Gastrocnemius medialis (tissue), 4 donors: ENCODE measurements around the gene ITPR1. TPM values are rescaled to one million over a fixed set of nuclear protein-coding genes. Genes with fewer than 3 reads are reported as not detected.

ENCODE experiments used
- ATAC-seq, 2 donors: fragments of 150-250 bp; one replicate each; pipeline ENCODE4 v1.9.1; 2016
- DNase-seq, 2 donors: peaks; one replicate each; pipeline ENCODE4 v3.0.0-alpha.2; 2019
- H3K27ac ChIP-seq, 4 donors: fragments of 200-600 bp; sonication (generic); 1 replicate in 1 of 4; 2 replicates in 3 of 4; pipeline ENCODE4 v1.5.1; 2016 to 2018; ENCODE audit warnings: mild to moderate bottlenecking in 2 of 4, moderate library complexity in 1 of 4
- H3K27me3 ChIP-seq, 3 donors: fragments of 200-600 bp; sonication (generic) in 2 of 3; 1 replicate in 1 of 3; 2 replicates in 2 of 3; pipeline versions ENCODE4 v1.5.1 to v1.6.0; 2016 to 2019; ENCODE audit warnings: mild to moderate bottlenecking in 1 of 3, moderate library complexity in 1 of 3
- H3K36me3 ChIP-seq, 2 donors: fragments of 200-600 bp; sonication (generic) in 1 of 2; one replicate each; pipeline ENCODE4 v1.5.1; 2017 to 2018
- H3K4me1 ChIP-seq, 2 donors: fragments of 200-600 bp; sonication (generic) in 1 of 2; one replicate each; pipeline ENCODE4 v1.5.1; 2016 to 2017; ENCODE audit warnings: mild to moderate bottlenecking in 2 of 2
- H3K4me3 ChIP-seq, 4 donors: fragments of 200-600 bp; sonication (generic) in 3 of 4; 1 replicate in 1 of 4; 2 replicates in 3 of 4; pipeline ENCODE4 v1.5.1; 2016 to 2019; ENCODE audit warnings: mild to moderate bottlenecking in 2 of 4
- H3K9me3 ChIP-seq, 3 donors: fragments of 200-600 bp; sonication (generic) in 2 of 3; 1 replicate in 1 of 3; 2 replicates in 2 of 3; pipeline ENCODE4 v1.5.1; 2016 to 2019
- POLR2A ChIP-seq, 2 donors: fragments of 450-650 bp; IDR thresholded peaks; one replicate each; pipeline ENCODE4 v1.6.1; 2017; ENCODE audit warnings: antibody characterized with exemption in 2 of 2, mild to moderate bottlenecking in 2 of 2, moderate library complexity in 2 of 2
- in situ Hi-C, 4 donors: fragments of 200-750 bp; cut with MboI; loops; one replicate each; pipeline versions ENCODE4 v1.15.0 to v1.8.0; 2017; ENCODE audit warnings: low sequenced_read_pairs in 4 of 4
- intact Hi-C: fragments of 100-400 bp; cut with DNase I; formaldehyde crosslinking; loops from one replicate; pipeline ENCODE4 v1.15.1; 2023; ENCODE audit warnings: low total_unique reads
- total RNA-seq, 4 donors: library from RNA; depleted of rRNA; stranded (reverse); fragments of >200 nt; gene quantifications; one replicate each; pipeline versions ENCODE4 v1.1.0 to v1.2.3, GENCODE V29; 2016
- TF ChIP-seq, protein P1 (sequence below), 5 experiments: fragments of 450-650 bp in 3 of 5; fragments of 200-600 bp in 2 of 5; sonication (generic) in 2 of 5; IDR thresholded peaks in 4 of 5; conservative IDR thresholded peaks in 1 of 5; 1 replicate in 4 of 5; 2 replicates in 1 of 5; pipeline ENCODE4 v1.5.1; 2016 to 2019; ENCODE audit warnings: antibody characterized with exemption in 5 of 5, mild to moderate bottlenecking in 3 of 5, moderate library complexity in 3 of 5

Gene ITPR1
- total RNA-seq, 4 donors from 2014 or later, result 5.5 to 21.7 (median 11.3) TPM

DNA sequence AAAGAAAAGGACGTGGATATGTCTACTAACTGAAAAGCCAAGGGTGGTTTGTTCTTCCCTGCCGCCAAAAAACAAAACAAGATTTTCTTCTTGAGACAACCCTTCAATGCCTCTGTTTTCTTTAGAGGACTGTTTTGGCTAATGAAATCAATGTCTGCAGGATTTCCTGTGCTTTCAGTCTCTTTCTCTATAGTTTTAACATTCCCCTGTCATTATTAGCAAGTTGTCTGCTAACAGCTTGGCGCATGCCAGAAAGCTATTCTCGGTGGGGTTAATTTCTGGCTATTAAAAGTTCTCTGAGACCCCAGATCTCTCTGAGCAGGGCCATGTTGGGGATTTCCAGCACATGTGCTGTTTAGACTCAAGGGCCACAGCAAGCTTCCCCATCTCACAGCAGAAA, 56.7 kb downstream of the ITPR1 start:
- no peaks in the 10 kb centered on the region for H3K4me1 ChIP-seq
- H3K27ac ChIP-seq, result no peak overlapping the region
- no peak overlapping the region for H3K4me3 ChIP-seq
- H3K27me3 ChIP-seq, result no peaks in the 10 kb centered on the region
- intact Hi-C loops, result no loop called here
- TF ChIP-seq, protein P1, sequence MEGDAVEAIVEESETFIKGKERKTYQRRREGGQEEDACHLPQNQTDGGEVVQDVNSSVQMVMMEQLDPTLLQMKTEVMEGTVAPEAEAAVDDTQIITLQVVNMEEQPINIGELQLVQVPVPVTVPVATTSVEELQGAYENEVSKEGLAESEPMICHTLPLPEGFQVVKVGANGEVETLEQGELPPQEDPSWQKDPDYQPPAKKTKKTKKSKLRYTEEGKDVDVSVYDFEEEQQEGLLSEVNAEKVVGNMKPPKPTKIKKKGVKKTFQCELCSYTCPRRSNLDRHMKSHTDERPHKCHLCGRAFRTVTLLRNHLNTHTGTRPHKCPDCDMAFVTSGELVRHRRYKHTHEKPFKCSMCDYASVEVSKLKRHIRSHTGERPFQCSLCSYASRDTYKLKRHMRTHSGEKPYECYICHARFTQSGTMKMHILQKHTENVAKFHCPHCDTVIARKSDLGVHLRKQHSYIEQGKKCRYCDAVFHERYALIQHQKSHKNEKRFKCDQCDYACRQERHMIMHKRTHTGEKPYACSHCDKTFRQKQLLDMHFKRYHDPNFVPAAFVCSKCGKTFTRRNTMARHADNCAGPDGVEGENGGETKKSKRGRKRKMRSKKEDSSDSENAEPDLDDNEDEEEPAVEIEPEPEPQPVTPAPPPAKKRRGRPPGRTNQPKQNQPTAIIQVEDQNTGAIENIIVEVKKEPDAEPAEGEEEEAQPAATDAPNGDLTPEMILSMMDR (IDR thresholded peaks at IDR 0.05 in 4 of 5, conservative IDR thresholded peaks at IDR 0.05 in 1 of 5), result no peak
- no peaks in the 10 kb centered on the region for H3K9me3 ChIP-seq
- in situ Hi-C loops, result no loop called here
- DNase-seq (no peak), ATAC-seq (no peak)
- H3K36me3 ChIP-seq, result no peaks in the 10 kb centered on the region

DNA sequence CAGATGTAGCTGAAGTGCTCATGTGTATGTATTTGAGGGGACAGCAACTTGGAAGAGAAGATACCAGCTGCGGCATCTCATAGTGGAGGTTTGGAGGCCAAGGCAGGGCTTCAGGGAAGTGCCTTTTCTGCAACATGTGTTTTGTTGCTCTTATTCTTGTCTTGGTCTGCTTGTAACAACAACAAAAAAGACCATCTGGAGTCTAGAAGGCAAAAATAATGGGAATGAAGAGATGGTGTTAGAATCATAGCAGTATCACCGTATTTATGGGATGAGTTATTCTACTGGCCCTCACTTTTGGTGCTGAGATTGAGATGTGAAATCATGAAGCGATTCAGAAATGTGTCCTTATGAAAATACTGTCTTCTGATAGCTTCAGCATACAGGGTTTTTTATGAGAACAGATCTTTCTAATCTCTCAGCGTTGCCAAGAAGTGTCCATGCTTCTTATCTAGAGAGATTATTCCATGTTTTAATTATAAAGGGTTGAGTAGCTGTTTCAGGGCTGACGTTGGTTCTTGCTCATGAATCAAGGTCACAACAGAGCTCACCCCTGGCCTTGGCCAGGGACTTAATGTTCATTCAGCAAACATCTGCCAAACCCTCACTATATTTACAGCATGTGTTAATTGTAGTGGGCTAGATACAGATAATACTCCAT, 58.0 kb downstream of the ITPR1 start:
- peak overlapping the region in 2 of 4 donors; percentile 20 to 25 for H3K27ac ChIP-seq
- H3K4me3 ChIP-seq, result no peak overlapping the region
- ATAC-seq (no peak), DNase-seq (no peak)
- H3K4me1 ChIP-seq, result no peaks in the 10 kb centered on the region
- no peaks in the 10 kb centered on the region for H3K27me3 ChIP-seq
- TF ChIP-seq, protein P1 (IDR thresholded peaks at IDR 0.05 in 4 of 5, conservative IDR thresholded peaks at IDR 0.05 in 1 of 5), result no peak
- no peak for TF ChIP-seq POLR2A (IDR thresholded peaks at IDR 0.05)
- H3K36me3 ChIP-seq, result no peaks in the 10 kb centered on the region
- in situ Hi-C loops (no loop called here), intact Hi-C loops (no loop called here)
- no peaks in the 10 kb centered on the region for H3K9me3 ChIP-seq

DNA sequence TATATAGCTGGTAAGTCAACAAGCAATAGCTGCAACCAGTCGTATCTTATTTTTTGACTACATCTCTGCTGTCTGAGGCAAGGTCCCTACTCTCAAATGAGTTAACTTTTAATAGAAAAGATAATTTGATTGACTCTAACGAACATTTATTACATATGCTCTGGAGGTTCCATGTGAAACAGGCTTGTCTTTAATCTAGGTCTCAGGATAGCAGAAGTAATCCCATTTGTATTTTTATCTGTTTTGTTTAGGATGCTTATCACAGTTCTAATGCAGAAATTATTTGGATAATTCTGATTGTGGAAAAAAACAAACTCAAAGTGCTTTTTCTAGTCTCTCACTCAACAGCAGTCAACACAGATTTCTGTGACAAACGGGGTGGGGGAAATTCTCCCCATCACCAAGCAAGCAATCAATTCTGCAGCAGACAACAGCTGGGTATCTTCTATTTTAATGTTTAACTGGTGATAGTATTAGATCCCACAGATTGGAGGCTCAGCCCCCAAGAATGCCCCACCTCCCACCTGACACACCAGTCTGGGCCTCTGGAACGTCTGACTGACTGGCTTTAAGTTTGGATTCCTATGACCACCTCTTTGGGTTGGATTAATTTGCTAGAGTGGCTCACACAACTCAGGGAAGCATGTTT, 58.8 kb downstream of the ITPR1 start:
- Histone ChIP-seq H3K4me3 (no peak overlapping the region), H3K4me1 (no peaks in the 10 kb centered on the region), H3K27ac (no peak overlapping the region), H3K9me3 (no peaks in the 10 kb centered on the region), H3K36me3 (no peaks in the 10 kb centered on the region), H3K27me3 (no peaks in the 10 kb centered on the region)
- in situ Hi-C loops, result no loop called here
- ATAC-seq (no peak), DNase-seq (no peak)
- no peak for TF ChIP-seq POLR2A (IDR thresholded peaks at IDR 0.05)
- TF ChIP-seq, protein P1 (IDR thresholded peaks at IDR 0.05 in 4 of 5, conservative IDR thresholded peaks at IDR 0.05 in 1 of 5), result no peak
- intact Hi-C loops, result no loop called here

DNA sequence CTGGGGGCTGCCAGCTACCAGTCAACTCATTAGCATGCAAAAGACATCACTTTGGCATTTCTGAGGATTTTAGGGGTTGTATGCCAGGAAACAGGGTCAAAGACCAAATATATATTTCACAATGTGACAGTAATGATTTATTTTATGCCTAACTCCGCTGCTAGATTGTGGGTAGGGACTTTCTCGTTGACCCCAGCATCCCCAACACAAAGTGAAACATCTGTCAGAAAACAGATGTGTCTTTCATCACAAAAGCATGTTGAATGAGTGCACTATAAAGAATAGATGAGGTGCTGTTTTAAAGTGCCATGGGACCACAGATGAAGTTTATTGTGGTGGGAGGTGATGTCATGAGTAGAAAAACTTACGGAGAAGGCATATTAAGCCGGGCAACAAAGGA, 59.7 kb downstream of the ITPR1 start:
- Histone ChIP-seq H3K4me3 (no peak overlapping the region), H3K27ac (no peak overlapping the region), H3K36me3 (no peaks in the 10 kb centered on the region), H3K27me3 (no peaks in the 10 kb centered on the region), H3K4me1 (no peaks in the 10 kb centered on the region), H3K9me3 (no peaks in the 10 kb centered on the region)
- TF ChIP-seq POLR2A (IDR thresholded peaks at IDR 0.05), result no peak
- TF ChIP-seq, protein P1 (IDR thresholded peaks at IDR 0.05 in 4 of 5, conservative IDR thresholded peaks at IDR 0.05 in 1 of 5), result no peak
- intact Hi-C loops (no loop called here), in situ Hi-C loops (no loop called here)
- DNase-seq (no peak), ATAC-seq (no peak)
